ENCODE measurements around the gene NFILZ.
A peak's percentile ranks its signal among the peaks of the same experiment; 100 is the strongest.

The NFILZ gene

GRCh38 chr19:8593931-8594330 lies 36.5 kb upstream of the NFILZ start:
- no peaks in the 10 kb centered on the region for H3K27me3 ChIP-seq (ENCODE audit: insufficient read depth, low read length, poor library complexity)

GRCh38 chr19:8595651-8596050 lies 34.8 kb upstream of the NFILZ start:
- no peaks in the 10 kb centered on the region for H3K27me3 ChIP-seq (ENCODE audit: insufficient read depth, low read length, poor library complexity)
- TF ChIP-seq, protein P1, sequence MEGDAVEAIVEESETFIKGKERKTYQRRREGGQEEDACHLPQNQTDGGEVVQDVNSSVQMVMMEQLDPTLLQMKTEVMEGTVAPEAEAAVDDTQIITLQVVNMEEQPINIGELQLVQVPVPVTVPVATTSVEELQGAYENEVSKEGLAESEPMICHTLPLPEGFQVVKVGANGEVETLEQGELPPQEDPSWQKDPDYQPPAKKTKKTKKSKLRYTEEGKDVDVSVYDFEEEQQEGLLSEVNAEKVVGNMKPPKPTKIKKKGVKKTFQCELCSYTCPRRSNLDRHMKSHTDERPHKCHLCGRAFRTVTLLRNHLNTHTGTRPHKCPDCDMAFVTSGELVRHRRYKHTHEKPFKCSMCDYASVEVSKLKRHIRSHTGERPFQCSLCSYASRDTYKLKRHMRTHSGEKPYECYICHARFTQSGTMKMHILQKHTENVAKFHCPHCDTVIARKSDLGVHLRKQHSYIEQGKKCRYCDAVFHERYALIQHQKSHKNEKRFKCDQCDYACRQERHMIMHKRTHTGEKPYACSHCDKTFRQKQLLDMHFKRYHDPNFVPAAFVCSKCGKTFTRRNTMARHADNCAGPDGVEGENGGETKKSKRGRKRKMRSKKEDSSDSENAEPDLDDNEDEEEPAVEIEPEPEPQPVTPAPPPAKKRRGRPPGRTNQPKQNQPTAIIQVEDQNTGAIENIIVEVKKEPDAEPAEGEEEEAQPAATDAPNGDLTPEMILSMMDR (IDR thresholded peaks at IDR 0.05; ENCODE audit: borderline replicate concordance, extremely low read depth, low read length, poor library complexity, severe bottlenecking) = no peak
- no peak for TF ChIP-seq EZH2 (IDR thresholded peaks at IDR 0.05; ENCODE audit: borderline replicate concordance, low read depth, low read length, severe bottlenecking)

More at GRCh38 chr19:8593931-8594330, 36.5 kb upstream of the NFILZ start:
- no peaks in the 10 kb centered on the region for H3K79me2 ChIP-seq (ENCODE audit: insufficient read depth, low read length)
- no peak overlapping the region for H2AFZ ChIP-seq (ENCODE audit: low read depth, low read length)
- H3K27ac ChIP-seq (ENCODE audit: low read length) = no peak overlapping the region
- H4K20me1 ChIP-seq (ENCODE audit: insufficient read depth, low read length) = no peaks in the 10 kb centered on the region
- H3K4me1 ChIP-seq (ENCODE audit: insufficient read depth, low read length) = no peaks in the 10 kb centered on the region
- no peak overlapping the region for H3K9ac ChIP-seq (ENCODE audit: low read depth, low read length)
- ATAC-seq (ENCODE audit: insufficient read depth, low read depth) (no peak), DNase-seq (no peak)
- no peak overlapping the region for H3K4me2 ChIP-seq (ENCODE audit: insufficient read depth, low read length)
- no peaks in the 10 kb centered on the region for H3K36me3 ChIP-seq (ENCODE audit: insufficient read depth, low read length)
- peaks cover 5% of the 10 kb centered on the region for H3K9me3 ChIP-seq (ENCODE audit: insufficient read depth, low read length, severe bottlenecking)
- no peak overlapping the region for H3K4me3 ChIP-seq (ENCODE audit: low read depth in 1 of 2, low read length in 2 of 2)
- TF ChIP-seq, protein P1 (IDR thresholded peaks at IDR 0.05; ENCODE audit: borderline replicate concordance, extremely low read depth, low read length, poor library complexity, severe bottlenecking) = peak; percentile 37
- no peak for TF ChIP-seq EZH2 (IDR thresholded peaks at IDR 0.05; ENCODE audit: borderline replicate concordance, low read depth, low read length, severe bottlenecking)

DNA sequence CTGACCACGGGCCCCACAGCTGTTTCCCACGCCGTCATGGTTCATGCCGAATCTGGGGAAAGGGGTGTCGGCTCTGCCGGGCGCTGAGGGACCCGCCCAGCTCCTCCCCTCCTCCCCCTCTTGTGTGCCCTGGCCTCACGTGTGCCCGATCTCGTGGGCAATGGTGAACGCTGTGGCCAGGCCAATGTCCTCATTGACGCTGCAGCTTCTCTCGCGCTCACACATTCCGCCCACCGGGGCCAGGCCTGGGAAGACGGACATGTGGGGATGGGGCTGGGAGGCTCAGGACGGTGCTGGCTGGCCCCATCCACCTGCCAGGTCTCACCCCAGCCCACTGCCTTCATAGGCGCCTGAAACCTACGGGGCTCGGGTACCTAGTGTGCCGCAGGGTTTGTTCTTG lies 34.3 kb upstream of the NFILZ start:
- DNase-seq (no peak), ATAC-seq (ENCODE audit: insufficient read depth, low read depth) (no peak)
- Histone ChIP-seq H3K4me3 (ENCODE audit: low read depth in 1 of 2, low read length in 2 of 2) (no peak overlapping the region), H3K4me2 (ENCODE audit: insufficient read depth, low read length) (no peak overlapping the region), H2AFZ (ENCODE audit: low read depth, low read length) (no peak overlapping the region), H3K4me1 (ENCODE audit: insufficient read depth, low read length) (no peaks in the 10 kb centered on the region), H3K27ac (ENCODE audit: low read length) (no peak overlapping the region), H3K79me2 (ENCODE audit: insufficient read depth, low read length) (no peaks in the 10 kb centered on the region), H3K9me3 (ENCODE audit: insufficient read depth, low read length, severe bottlenecking) (peaks cover 5% of the 10 kb centered on the region), H3K36me3 (ENCODE audit: insufficient read depth, low read length) (no peaks in the 10 kb centered on the region), H3K27me3 (ENCODE audit: insufficient read depth, low read length, poor library complexity) (no peaks in the 10 kb centered on the region), H3K9ac (ENCODE audit: low read depth, low read length) (no peak overlapping the region), H4K20me1 (ENCODE audit: insufficient read depth, low read length) (no peaks in the 10 kb centered on the region)
- TF ChIP-seq EZH2 (IDR thresholded peaks at IDR 0.05; ENCODE audit: borderline replicate concordance, low read depth, low read length, severe bottlenecking) = no peak
- TF ChIP-seq, protein P1 (IDR thresholded peaks at IDR 0.05; ENCODE audit: borderline replicate concordance, extremely low read depth, low read length, poor library complexity, severe bottlenecking) = no peak

More at GRCh38 chr19:8595651-8596050, 34.8 kb upstream of the NFILZ start:
- no peak overlapping the region for H3K4me3 ChIP-seq (ENCODE audit: low read depth in 1 of 2, low read length in 2 of 2)
- H3K4me1 ChIP-seq (ENCODE audit: insufficient read depth, low read length) = no peaks in the 10 kb centered on the region
- no peaks in the 10 kb centered on the region for H3K79me2 ChIP-seq (ENCODE audit: insufficient read depth, low read length)
- ATAC-seq (ENCODE audit: insufficient read depth, low read depth) = no peak
- H3K27ac ChIP-seq (ENCODE audit: low read length) = no peak overlapping the region
- H3K36me3 ChIP-seq (ENCODE audit: insufficient read depth, low read length) = no peaks in the 10 kb centered on the region
- no peak overlapping the region for H2AFZ ChIP-seq (ENCODE audit: low read depth, low read length)
- no peak for DNase-seq
- no peak overlapping the region for H3K9ac ChIP-seq (ENCODE audit: low read depth, low read length)
- no peak overlapping the region for H3K4me2 ChIP-seq (ENCODE audit: insufficient read depth, low read length)
- no peaks in the 10 kb centered on the region for H4K20me1 ChIP-seq (ENCODE audit: insufficient read depth, low read length)
- H3K9me3 ChIP-seq (ENCODE audit: insufficient read depth, low read length, severe bottlenecking) = peaks cover 5% of the 10 kb centered on the region

GRCh38 chr19:8600064-8600463 lies 30.4 kb upstream of the NFILZ start:
- Histone ChIP-seq H3K36me3 (ENCODE audit: insufficient read depth, low read length) (no peaks in the 10 kb centered on the region), H3K9me3 (ENCODE audit: insufficient read depth, low read length, severe bottlenecking) (peaks cover 5% of the 10 kb centered on the region), H3K4me1 (ENCODE audit: insufficient read depth, low read length) (no peaks in the 10 kb centered on the region), H3K27ac (ENCODE audit: low read length) (no peak overlapping the region), H2AFZ (ENCODE audit: low read depth, low read length) (no peak overlapping the region), H4K20me1 (ENCODE audit: insufficient read depth, low read length) (no peaks in the 10 kb centered on the region), H3K79me2 (ENCODE audit: insufficient read depth, low read length) (no peaks in the 10 kb centered on the region), H3K4me2 (ENCODE audit: insufficient read depth, low read length) (no peak overlapping the region), H3K27me3 (ENCODE audit: insufficient read depth, low read length, poor library complexity) (no peaks in the 10 kb centered on the region), H3K4me3 (ENCODE audit: low read depth in 1 of 2, low read length in 2 of 2) (no peak overlapping the region), H3K9ac (ENCODE audit: low read depth, low read length) (no peak overlapping the region)
- no peak for ATAC-seq (ENCODE audit: insufficient read depth, low read depth)
- TF ChIP-seq, protein P1 (IDR thresholded peaks at IDR 0.05; ENCODE audit: borderline replicate concordance, extremely low read depth, low read length, poor library complexity, severe bottlenecking) = no peak
- TF ChIP-seq EZH2 (IDR thresholded peaks at IDR 0.05; ENCODE audit: borderline replicate concordance, low read depth, low read length, severe bottlenecking) = no peak
- DNase-seq = no peak

Data from DND-41 (cell line).